Trophoblast cell (in vitro differentiated cells and primary cell): Measurements from ENCODE around the gene CAMK1D.
"Not testable (repeated sequence)": the region's sequence is repeated elsewhere in the genome, so short reads cannot be mapped to it uniquely, and the experiment has no call there.

Experiments
- DNase-seq, 2 donors: peaks; one replicate each; pipeline ENCODE4 v3.0.0-alpha.2; 2016
- H2AFZ ChIP-seq: 2 replicates; pipeline ENCODE4 v1.6.1; 2013; ENCODE audit warnings: low read length, moderate library complexity, mild to moderate bottlenecking; ENCODE audit not compliant: insufficient read depth, poor library complexity
- H2AK5ac ChIP-seq: 2 replicates; pipeline ENCODE4 v1.6.1; 2013; ENCODE audit warnings: mild to moderate bottlenecking, low read length
- H2BK120ac ChIP-seq: 2 replicates; pipeline ENCODE4 v1.6.1; 2013; ENCODE audit warnings: low read length, mild to moderate bottlenecking, moderate library complexity; ENCODE audit not compliant: insufficient read depth, poor library complexity
- H2BK12ac ChIP-seq: 2 replicates; pipeline ENCODE4 v1.6.1; 2013; ENCODE audit warnings: mild to moderate bottlenecking, low read length, moderate library complexity
- H2BK5ac ChIP-seq: 2 replicates; pipeline ENCODE4 v1.6.1; 2013; ENCODE audit warnings: low read length, low read depth, moderate library complexity, mild to moderate bottlenecking; ENCODE audit not compliant: poor library complexity
- H3K14ac ChIP-seq: 2 replicates; pipeline ENCODE4 v1.6.1; 2013; ENCODE audit warnings: mild to moderate bottlenecking, low read length
- H3K18ac ChIP-seq: 2 replicates; pipeline ENCODE4 v1.6.1; 2013; ENCODE audit warnings: mild to moderate bottlenecking, low read length
- H3K23ac ChIP-seq: 2 replicates; pipeline ENCODE4 v1.6.1; 2013; ENCODE audit warnings: low read length
- H3K27ac ChIP-seq: 2 replicates; pipeline ENCODE4 v1.5.1; 2013; ENCODE audit warnings: low read depth, mild to moderate bottlenecking, inconsistent platforms, low read length, moderate library complexity
- H3K27me3 ChIP-seq: 2 replicates; pipeline ENCODE4 v1.6.1; 2013; ENCODE audit warnings: inconsistent platforms, mild to moderate bottlenecking, low read length, moderate library complexity; ENCODE audit not compliant: insufficient read depth
- H3K36me3 ChIP-seq, 2 experiments: 1 replicate in 1 of 2; 2 replicates in 1 of 2; pipeline ENCODE4 v1.6.1; 2013; ENCODE audit warnings: low read length in 2 of 2, mild to moderate bottlenecking in 2 of 2, moderate library complexity in 1 of 2; ENCODE audit not compliant: insufficient read depth in 2 of 2, control insufficient read depth in 1 of 2
- H3K4ac ChIP-seq: 2 replicates; pipeline ENCODE4 v1.6.1; 2013; ENCODE audit warnings: low read depth, mild to moderate bottlenecking, low read length, moderate library complexity
- H3K4me1 ChIP-seq, 2 experiments: 1 replicate in 1 of 2; 2 replicates in 1 of 2; pipeline ENCODE4 v1.6.1; 2013; ENCODE audit warnings: low read length in 2 of 2, mild to moderate bottlenecking in 2 of 2, moderate library complexity in 1 of 2; ENCODE audit not compliant: insufficient read depth in 2 of 2, control insufficient read depth in 1 of 2
- H3K4me2 ChIP-seq: 2 replicates; pipeline ENCODE4 v1.6.1; 2013; ENCODE audit warnings: inconsistent platforms, mild to moderate bottlenecking, low read length, moderate library complexity
- H3K4me3 ChIP-seq: 2 replicates; pipeline ENCODE4 v1.5.1; 2013; ENCODE audit warnings: mild to moderate bottlenecking, low read depth, low read length, inconsistent platforms
- H3K79me1 ChIP-seq: one replicate; pipeline ENCODE4 v1.6.1; 2013; ENCODE audit warnings: low read length
- H3K79me2 ChIP-seq: 2 replicates; pipeline ENCODE4 v1.6.1; 2013; ENCODE audit warnings: low read length, mild to moderate bottlenecking; ENCODE audit not compliant: control insufficient read depth, insufficient read depth, poor library complexity
- H3K9ac ChIP-seq: 2 replicates; pipeline ENCODE4 v1.6.1; 2013; ENCODE audit warnings: mild to moderate bottlenecking, low read length
- H3K9me3 ChIP-seq: 2 replicates; pipeline ENCODE4 v1.6.1; 2013; ENCODE audit warnings: low read depth, mild to moderate bottlenecking, control low read depth, inconsistent platforms, low read length; ENCODE audit not compliant: insufficient read depth
- H4K12ac ChIP-seq: 2 replicates; pipeline ENCODE4 v1.6.1; 2013; ENCODE audit warnings: low read depth, mild to moderate bottlenecking, low read length, moderate library complexity
- H4K8ac ChIP-seq: 2 replicates; pipeline ENCODE4 v1.6.1; 2013; ENCODE audit warnings: low read depth, mild to moderate bottlenecking, low read length, moderate library complexity
- H4K91ac ChIP-seq: one replicate; pipeline ENCODE4 v1.6.1; 2013; ENCODE audit warnings: low read depth, mild to moderate bottlenecking, low read length, moderate library complexity
- WGBS: extraction: QIAGEN DNeasy Blood & Tissue Kit; methylation state at CpG from one replicate; pipeline ENCODE4 v1.1.7; 2013; ENCODE audit warnings: missing lambda C conversion rate; ENCODE audit not compliant: insufficient read length, insufficient coverage; ENCODE audit errors: extremely low coverage; 5-methylcytosine and 5-hydroxymethylcytosine counted together

CAMK1D gene

GRCh38 chr10:12432402-12433189 is 83.2 kb downstream of the CAMK1D start:
- Histone ChIP-seq H4K12ac (no peak overlapping the region), H3K14ac (no peak overlapping the region), H3K4me2 (no peak overlapping the region), H4K91ac (no peak overlapping the region), H3K36me3 (no peaks in the 10 kb centered on the region), H3K9me3 (peaks cover 8% of the 10 kb centered on the region), H2BK120ac (no peak overlapping the region), H3K4ac (no peak overlapping the region), H3K79me1 (no peaks in the 10 kb centered on the region), H3K4me1 (no peaks in the 10 kb centered on the region), H4K8ac (no peak overlapping the region), H3K18ac (no peak overlapping the region), H2BK5ac (no peak overlapping the region), H2AFZ (no peak overlapping the region), H3K9ac (no peak overlapping the region), H2BK12ac (no peak overlapping the region), H3K27ac (no peak overlapping the region), H2AK5ac (no peak overlapping the region), H3K23ac (no peak overlapping the region), H3K27me3 (no peaks in the 10 kb centered on the region), H3K79me2 (no peaks in the 10 kb centered on the region), H3K4me3 (no peak overlapping the region)
- DNase-seq: no peak
- 100% methylated on average over 1 of the region's 13 CpGs for WGBS

GRCh38 chr10:12434277-12434676 is 84.9 kb downstream of the CAMK1D start:
- no peak overlapping the region for H3K4me3 ChIP-seq
- no peak overlapping the region for H2AFZ ChIP-seq
- no peaks in the 10 kb centered on the region for H3K79me1 ChIP-seq
- no peaks in the 10 kb centered on the region for H3K79me2 ChIP-seq
- H4K8ac ChIP-seq: no peak overlapping the region
- no peak for DNase-seq
- H3K9ac ChIP-seq: no peak overlapping the region
- H4K12ac ChIP-seq: no peak overlapping the region
- H3K4me1 ChIP-seq: no peaks in the 10 kb centered on the region
- H3K4me2 ChIP-seq: no peak overlapping the region
- no peaks in the 10 kb centered on the region for H3K36me3 ChIP-seq
- no peaks in the 10 kb centered on the region for H3K27me3 ChIP-seq
- H4K91ac ChIP-seq: no peak overlapping the region
- no peak overlapping the region for H2BK12ac ChIP-seq
- H2AK5ac ChIP-seq: no peak overlapping the region
- peaks cover 3% of the 10 kb centered on the region for H3K9me3 ChIP-seq
- WGBS: no CpG with 5 or more reads among the region's 6 CpGs
- H3K14ac ChIP-seq: no peak overlapping the region
- H2BK5ac ChIP-seq: no peak overlapping the region
- H2BK120ac ChIP-seq: no peak overlapping the region
- H3K23ac ChIP-seq: no peak overlapping the region
- no peak overlapping the region for H3K27ac ChIP-seq
- H3K18ac ChIP-seq: no peak overlapping the region
- H3K4ac ChIP-seq: no peak overlapping the region

- H3K27me3 ChIP-seq, H3K4me1 ChIP-seq, H3K4ac ChIP-seq, H4K8ac ChIP-seq, H3K18ac ChIP-seq, H4K12ac ChIP-seq, H3K4me2 ChIP-seq, DNase-seq, H3K79me1 ChIP-seq, H3K14ac ChIP-seq, H2BK5ac ChIP-seq, H2AFZ ChIP-seq, H3K36me3 ChIP-seq, H3K79me2 ChIP-seq, H2BK120ac ChIP-seq, H3K9ac ChIP-seq, H3K27ac ChIP-seq, H3K4me3 ChIP-seq, H4K91ac ChIP-seq, H3K9me3 ChIP-seq, H2BK12ac ChIP-seq, H3K23ac ChIP-seq, H2AK5ac ChIP-seq: not testable (repeated sequence)
- WGBS: no CpG with 5 or more reads among the region's 8 CpGs
Observed at GRCh38 chr10:12434677-12435076, 85.3 kb downstream of the CAMK1D start.

DNA sequence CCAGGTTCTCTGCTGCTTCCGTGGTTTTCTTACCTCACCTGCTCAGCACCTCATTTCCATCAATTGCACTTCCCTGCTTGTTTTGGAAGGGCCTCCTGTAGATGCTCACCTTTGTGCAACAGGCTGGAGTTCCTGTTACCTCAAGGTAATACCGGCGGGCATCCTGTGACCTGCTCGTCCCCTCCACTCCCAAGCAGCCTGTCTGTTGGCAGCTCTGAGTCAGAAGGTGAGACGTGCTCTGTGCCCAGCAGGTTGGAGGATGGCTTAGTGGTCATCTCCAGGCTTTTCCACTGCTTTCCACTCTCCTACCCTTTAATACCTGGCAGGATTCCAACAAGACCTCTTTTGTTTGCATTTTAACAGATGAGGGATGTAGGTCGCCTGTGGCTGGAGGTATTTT is 86.0 kb downstream of the CAMK1D start:
- Histone ChIP-seq H3K4me2 (no peak overlapping the region), H3K4me3 (no peak overlapping the region), H2AK5ac (no peak overlapping the region), H3K14ac (no peak overlapping the region), H3K27me3 (no peaks in the 10 kb centered on the region), H3K79me1 (no peaks in the 10 kb centered on the region), H2BK12ac (no peak overlapping the region), H3K4me1 (no peaks in the 10 kb centered on the region), H3K4ac (no peak overlapping the region), H3K79me2 (no peaks in the 10 kb centered on the region), H2AFZ (no peak overlapping the region), H3K9ac (no peak overlapping the region), H3K27ac (no peak overlapping the region), H4K8ac (no peak overlapping the region), H3K23ac (no peak overlapping the region), H2BK5ac (no peak overlapping the region), H3K18ac (no peak overlapping the region), H3K9me3 (peaks cover 4% of the 10 kb centered on the region), H3K36me3 (no peaks in the 10 kb centered on the region), H4K12ac (no peak overlapping the region), H4K91ac (no peak overlapping the region), H2BK120ac (no peak overlapping the region)
- no CpG with 5 or more reads among the region's 6 CpGs for WGBS
- DNase-seq: no peak
